Measurements from ENCODE around the gene CDH23. TPM values are rescaled to one million over a fixed set of nuclear protein-coding genes. Genes with fewer than 3 reads are reported as not detected.

CDH23 gene
- polyA plus RNA-seq, 3 donors, result 0.83 to 1.3 (median 0.96) TPM

DNA sequence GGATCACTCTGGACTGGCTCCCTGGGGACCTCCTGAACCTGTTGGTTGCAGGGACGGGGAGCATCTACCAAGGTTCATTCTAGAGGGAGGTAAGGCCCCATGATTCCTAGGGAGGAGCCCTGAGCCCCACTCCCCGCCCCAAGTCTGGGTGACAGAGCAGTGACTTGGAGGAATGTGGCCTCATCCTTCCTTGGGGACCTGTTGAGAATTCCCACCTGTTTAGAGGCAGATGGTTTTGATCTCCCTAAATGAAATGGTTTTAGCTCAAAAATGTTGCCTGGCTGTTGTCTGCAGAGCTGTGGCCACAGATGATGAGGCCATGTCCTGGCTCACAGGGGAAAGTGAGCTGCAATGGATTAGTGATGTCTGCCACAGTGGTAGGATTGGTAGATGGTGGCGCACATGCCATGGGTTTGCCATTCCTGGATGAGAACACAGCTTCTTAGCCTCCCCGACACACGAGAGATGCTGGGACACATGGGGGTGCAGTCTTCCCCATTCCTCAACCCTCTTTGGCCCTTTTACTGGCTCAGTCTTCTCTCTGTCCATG is 310.6 kb downstream of the CDH23 start:
- DNase-seq, result no peak

DNA sequence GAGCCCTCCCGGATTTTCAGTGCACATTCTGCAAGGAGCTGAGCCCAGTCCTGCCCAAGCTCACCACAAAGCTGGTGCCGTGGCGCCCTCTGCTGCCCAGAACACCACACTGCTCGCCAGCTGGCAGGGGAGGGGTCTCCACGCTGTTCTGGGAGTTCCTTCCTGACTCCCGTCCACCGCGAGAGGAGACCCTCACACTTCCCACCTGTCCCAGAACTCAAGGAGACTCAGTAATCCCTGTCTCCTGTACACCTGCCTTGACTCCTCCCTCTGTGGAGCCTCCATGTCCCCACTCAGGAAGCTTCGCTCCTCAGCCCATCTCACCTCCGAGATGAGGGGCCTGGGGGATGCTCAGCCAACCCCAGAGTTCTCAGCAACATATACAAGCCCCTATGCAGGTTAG is 311.6 kb downstream of the CDH23 start:
- DNase-seq, result no peak

DNA sequence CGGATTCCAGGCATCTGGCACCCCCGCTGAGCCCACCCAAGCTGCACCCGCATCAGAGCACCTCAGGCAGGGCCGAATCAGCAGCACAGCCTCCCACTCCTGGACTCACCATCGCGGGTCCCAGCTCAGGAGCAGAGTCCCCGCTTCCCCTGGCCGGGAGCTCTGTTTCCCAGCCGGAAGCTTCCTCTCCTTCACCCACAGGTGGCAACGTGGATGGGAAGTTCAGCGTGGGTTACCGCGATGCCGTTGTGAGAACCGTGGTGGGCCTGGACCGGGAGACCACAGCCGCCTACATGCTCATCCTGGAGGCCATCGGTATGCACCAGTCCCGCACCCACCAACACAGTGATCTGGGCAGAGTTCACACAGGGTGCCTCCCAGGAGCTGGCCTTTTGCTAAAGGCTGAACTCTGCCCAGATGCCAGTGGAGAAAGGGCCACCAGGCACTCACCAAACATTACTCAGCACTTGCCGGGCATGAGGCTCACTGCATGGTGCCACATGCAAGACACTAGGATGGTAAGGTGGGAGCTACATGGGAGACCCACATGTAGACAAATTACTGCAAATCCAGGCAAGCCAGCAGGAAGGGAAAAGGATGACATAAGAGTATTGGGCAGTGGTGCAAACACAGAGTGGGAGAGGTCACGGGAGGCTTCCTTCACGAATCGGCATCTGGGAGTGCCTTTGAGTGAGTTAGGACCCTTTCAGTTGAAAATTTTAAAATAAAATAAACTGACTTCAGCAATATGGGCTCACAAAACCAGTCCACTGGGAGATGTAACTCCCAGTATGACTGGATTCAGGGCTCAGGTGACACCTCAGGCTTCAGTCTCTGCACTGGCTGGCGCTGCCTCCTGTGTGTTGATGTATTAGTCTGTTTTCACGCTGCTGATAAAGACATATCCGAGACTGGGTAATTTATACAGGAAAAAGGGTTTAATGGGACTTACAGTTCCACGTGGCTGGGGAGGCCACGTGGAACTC is 312.5 kb downstream of the CDH23 start:
- DNase-seq, result no peak

DNA sequence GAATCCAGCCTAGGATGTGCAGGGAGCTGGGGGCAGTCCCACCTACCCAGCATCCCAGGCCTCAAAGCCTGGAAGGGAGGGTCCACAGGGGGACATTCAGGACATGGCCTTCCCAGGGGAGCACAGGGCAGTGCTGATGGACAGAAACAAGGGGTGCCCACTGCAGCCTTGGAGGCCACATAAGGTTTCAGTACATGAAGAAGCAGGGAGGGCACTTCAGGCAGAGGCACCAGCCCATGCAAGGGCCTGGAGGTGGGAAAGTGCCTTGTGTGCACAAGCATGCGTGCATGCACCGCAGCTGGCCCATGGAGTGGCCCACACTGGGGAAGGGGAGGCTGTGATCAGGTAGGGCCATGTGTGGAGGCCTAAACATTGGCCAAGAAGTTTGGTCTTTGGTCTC is 313.8 kb downstream of the CDH23 start:
- DNase-seq, result no peak

DNA sequence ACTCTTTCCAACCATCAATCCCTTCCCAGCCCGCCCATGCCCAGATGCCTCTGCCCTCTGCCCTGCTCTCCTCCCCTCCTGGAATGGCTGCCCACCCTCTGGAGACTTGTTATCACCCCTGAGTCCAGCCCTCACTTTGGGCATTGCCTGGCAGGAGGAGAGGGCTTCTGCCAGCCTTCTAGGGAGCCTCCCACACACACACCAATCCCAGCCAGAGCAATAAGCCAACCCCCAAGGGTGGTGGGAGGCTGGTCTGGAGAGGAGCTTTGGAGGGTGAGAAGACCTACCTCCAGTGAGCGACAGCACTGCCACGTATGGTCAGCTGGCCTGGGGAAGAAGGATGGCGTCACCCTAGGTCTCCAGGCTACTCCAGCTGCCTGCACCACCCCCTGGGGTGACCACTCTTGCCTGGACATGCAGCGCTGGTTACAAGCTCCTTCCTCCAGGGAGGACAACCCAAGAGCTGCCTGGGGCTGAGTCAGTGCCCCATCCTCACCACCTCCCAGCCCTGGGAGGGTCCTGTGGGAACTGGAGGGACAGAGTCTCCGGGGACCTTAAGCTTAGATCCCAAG is 314.4 kb downstream of the CDH23 start:
- no peak for DNase-seq

DNA sequence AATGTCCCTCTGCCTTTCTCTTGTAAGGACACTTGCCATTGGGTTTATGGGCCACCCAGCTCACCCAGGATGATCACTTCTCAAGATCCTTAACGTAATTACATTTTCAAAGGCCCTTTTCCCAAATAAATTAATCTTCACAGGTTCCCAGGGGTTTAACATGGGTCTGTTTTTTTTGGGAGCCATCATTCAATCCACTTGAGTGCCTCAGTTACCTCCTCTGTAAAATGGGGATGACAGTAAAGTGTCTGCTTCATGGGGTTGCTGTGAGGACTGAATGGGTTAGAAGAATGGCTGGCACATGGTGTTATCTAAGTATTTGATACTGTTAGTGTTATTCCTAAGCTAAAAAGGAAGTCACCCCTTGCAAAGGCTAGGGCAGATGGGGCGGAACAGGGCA is 315.4 kb downstream of the CDH23 start:
- DNase-seq, result no peak

DNA sequence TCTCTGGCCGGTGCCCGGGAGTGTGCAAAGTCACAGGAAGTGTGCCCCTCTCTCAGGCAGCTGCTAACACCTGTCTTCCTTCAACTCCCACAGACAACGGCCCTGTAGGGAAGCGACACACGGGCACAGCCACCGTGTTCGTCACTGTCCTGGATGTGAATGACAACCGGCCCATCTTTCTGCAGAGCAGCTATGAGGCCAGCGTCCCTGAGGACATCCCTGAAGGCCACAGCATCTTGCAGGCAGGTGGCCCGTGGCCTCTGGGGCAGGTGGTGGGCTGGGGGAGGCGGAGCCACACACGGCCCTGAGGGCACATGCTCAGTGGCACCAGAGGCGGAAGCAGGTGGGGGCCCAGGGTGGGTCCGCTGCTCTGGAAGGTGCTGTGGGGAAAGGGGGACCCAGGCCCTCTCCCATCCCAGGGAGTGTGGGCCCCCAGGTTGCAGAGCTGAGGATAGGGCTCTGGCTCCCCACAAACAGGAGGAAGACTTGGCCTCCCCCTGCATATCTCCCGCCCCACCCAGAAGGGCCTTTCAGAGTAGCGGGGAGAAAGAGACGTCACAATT is 315.9 kb downstream of the CDH23 start:
- DNase-seq, result no peak

DNA sequence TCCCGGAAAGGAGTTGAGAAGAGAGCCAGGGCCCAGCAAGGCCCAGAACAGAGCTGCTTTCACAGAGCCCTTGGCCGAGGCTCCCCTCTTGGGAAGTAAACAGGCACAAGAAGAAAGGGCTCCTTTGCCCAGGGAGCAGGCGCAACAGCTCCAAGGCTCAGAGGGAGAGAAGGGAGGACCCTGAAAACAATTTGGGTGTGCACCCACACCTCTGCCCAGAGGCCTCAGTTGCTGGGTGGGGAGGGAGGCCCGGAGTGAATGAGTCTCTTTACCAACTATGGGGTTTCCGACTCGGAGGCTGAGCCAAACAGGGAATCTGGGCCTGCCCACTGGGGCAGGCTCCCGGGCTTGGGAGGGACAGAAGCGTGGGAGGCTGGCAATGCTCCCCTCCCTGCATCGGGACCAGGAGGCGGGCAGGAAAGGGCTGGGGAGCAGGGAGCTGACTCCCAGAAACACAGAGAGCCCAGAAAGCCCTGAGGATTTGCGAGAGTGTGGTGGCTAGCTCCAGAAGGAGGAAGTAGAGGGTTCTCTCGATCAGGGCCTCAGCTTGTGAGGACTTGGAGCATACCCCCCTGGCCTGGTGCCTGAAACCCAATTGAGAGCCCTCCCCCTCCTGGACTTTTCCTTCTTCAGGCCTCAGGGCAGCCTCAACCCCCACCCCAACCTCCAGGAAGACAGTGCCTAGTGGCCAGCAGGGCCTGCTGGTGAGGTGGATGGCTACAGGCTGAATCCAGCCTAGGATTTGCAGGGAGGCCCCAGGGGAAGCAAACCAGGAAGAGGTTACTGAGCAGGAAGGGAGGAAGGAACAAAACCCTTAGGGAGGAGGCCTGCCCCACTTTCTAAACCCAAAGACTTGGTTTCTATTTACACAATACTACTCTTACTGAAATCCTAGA is 316.7 kb downstream of the CDH23 start:
- peak; percentile 35 for DNase-seq

DNA sequence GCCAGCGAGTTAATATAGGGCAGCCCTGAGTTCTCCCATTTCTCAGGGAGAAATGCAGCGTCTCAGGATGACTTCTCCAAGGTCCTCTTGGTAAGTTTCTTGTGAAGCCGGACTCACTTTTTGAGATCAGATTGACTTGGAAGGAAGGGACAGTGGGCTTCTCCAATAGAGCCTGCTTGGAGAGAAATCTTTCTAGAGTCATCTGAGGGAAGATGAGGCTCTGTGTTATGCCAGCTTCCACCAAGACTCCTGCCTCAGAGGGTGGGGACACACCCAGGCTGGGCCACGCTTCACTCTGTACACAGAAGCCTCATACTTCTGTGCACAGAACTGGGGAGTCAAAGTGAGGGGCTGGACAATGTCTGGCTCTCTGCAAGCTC is 317.3 kb downstream of the CDH23 start:
- no peak for DNase-seq

DNA sequence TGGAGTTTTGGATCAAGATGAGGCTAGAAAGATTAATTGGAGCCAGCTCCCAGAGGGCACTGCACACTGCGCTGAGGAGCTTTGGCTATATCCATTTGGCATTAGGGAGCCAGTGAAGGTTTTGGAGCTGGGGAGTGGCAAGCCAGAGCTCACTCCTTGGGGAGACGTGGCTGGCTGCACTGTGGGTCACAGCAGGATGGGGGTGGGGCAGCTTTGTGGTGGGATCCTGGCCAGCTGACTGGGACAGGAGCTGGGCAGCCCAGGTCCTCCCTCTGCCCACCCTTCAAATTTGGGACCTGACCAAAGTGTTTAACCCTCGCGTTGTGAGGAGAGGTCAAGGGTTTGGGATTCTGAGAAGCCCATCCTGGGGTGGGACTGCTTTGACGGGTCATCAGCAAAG is 317.9 kb downstream of the CDH23 start:
- DNase-seq, result no peak

DNA sequence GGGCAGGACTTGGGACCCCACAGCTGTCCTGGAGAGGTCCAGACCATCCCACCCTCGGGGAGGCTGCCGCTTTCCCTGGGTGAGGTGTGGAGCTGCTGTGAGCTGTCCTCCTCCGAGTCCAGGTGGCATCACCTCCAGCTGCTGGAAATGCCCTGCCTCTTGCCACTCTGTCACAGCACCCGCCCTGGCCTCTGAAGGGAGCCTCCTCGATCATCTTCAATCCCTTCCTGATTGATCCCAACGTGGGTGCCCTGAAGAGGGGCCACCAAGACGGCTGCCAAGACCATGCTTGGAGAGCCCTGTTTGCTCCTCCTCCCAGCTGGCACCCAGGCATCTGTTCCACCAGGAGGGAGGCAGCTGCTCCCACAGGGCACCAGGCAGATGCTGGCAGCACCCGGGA is 318.3 kb downstream of the CDH23 start:
- DNase-seq, result no peak

DNA sequence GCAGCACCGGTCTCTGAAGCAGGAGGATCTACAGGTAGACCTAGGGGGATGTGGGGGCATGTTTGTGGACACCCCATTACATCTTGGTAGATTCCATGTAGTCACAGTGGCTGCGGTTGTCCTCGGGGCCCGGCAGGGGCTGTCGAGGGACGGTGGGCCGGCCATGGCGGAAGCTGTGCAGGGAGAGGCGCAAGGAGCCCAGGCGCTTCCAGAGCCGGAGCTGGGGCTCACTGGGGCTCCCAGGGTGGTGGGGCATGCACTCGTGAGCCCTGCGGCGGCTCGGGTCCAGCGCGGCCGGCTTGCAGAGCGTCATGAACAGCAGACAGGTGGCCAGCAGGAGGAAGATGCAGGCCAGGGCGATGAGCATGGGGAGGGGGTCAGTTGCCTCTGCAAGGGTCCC is 319.1 kb downstream of the CDH23 start:
- no peak for DNase-seq

DNA sequence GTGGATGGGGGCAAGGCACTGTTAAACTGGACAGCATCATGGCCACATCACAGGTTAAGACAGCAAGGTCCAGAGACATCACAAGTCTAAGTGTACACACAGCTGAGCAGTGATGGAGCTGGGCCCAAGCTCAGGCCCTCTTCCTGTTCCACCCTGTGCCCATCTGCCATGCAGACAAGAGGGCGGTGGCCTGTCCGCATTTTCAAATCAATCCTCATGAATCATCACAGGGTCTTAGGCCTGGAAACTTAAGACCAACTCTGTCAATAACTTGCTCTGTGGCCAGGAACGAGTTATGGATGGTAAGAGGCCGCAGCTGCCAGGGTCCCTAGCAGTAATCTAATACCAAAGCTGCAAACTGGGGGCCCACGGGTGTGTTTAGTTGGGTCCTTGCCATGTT is 319.7 kb downstream of the CDH23 start:
- no peak for DNase-seq

DNA sequence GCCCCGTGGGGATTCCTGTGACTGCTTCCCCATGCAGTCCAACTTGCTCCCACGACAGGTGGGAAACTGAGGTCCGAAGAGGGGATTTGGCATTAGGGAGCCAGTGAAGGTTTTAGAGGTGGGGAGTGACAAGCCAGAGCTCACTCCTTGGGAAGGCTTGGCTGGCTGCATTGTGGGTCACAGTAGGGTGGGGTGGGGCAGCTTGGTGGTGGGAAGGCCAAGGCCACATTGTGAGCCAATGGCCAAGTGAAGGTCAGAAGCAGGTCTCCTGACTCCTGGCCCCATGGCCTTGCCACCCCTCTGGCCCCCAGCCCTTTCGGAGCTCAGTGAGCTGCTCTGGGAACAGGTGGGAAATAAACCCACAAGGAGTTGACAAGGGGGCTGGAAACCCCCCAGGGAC is 320.3 kb downstream of the CDH23 start:
- no peak for DNase-seq

DNA sequence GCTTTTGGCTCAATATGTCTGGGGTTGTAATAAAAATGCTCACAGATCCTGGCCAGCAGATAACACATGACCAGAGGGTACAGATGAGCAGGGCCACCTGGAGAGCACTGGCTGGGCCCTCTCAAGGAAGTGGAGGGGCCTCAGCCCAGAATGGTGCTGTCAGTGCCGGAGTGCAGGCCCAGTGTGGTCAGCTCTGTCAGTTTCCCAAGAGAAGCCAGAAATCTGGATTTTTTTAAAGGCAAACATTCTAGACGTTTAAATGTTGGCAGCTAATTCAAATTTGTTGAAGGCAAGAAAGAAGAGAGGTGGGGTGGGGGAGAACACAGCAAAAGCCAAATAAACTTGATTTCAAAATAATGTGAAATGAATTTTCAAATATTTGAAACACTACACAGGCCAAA is 320.8 kb downstream of the CDH23 start:
- DNase-seq, result peak; percentile 42

DNA sequence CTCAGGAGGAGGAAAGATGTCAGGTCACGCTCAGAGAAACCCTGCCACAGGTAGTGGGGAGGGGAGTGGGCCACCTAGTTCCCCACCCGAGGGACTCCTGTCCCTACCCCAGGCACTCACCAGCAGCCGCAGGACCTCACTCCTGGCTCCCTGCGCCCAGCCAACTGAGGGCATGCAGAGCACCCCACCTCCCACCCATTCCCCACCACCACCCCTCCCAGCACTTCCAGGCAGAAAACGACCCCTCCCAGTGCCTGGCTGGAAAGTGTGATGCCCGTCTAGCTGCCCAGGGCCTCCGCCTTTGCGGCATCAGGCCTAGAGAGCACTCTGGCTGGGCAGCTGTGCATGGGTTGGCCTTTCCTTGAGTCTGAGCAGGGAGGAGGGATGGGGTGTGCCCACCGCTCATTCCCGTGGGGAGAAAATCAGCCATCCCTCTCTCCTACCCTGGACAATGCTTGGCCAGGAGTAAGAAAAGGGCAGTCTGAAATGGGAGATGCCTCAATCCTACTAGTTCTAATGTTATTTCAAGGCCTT is 321.5 kb downstream of the CDH23 start:
- DNase-seq, result no peak

DNA sequence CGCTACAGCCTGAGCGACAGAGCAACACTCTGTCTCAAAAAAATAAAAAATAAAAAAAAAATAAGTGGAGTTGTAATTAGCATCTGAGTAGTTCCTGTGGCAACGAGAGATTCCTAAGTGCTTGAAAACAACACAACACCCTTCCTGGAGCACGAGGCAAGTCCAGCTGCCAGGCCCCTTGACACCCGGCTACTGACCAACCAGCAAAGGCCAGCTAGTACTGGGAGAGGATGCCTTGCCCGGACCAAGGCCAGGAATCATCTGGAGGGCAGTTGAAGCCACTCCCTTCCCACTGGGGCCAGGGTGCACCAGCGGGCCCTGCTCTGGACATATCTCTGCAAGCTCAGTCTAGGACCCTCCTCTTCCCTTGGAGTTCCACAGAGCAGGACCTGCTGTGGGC is 322.3 kb downstream of the CDH23 start:
- no peak for DNase-seq

DNA sequence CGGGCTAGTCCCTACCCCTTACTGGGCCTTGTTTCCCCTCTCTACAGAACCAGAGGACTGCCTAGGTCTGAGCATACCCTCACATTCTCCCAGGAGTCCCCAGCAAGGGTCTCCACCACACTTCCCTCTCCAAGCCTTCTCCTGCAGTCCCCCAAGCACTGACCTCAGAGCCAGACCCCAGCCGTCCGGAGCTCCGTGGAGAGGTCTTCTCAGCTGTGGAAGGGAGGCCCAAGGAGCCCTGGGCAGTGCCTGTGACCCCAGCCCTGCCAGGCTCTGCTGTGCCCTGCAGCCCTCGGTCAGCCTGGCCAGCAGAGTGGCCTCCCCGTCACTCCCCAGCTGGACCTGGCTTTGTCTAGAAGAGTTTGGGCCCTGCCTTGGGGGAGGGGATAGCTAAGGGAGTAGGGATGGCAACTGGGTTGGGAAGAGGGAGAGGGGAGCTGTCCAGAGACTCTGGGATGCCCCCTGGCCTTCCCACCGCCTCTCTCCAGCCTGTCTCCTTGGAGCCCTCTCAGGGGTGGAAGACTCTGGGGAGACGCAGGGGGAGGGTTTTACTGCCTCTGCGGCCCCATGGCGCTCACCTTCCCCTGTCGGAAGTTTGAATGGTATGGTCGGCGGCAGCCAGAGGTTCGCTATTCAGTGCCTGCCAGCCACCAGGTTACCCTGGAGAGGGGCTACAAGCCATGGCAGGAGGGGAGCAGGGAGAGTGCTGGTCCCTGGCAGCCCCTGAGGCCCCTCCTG is 322.9 kb downstream of the CDH23 start, which contains the start of gene C10orf105:
Gene C10orf105, minus strand, starts transcription at position 315 of the 738 bp plus-strand sequence. CDS start 3,441 bp downstream, outside the sequence.
- DNase-seq, result peak; percentile 24

DNA sequence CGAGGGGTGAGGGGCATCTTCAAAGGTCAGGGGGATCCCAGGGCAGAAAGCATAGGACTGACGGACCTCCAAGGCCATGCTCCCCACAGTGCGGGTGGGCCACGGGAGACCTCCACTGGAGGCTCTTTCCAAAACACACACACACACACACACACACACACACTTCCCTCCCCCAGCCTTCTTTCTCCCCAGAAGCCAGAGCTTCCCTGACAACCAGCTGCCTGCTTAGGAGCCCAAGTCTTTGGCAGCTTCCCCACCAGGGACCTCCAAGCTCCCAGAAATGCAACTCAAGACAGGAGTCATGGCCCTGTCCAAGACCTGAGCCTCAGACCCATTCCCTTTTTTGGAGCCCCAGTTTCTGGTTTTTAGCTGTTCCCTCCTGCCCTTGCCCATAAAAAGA is 323.6 kb downstream of the CDH23 start:
- DNase-seq, result peak; percentile 14

DNA sequence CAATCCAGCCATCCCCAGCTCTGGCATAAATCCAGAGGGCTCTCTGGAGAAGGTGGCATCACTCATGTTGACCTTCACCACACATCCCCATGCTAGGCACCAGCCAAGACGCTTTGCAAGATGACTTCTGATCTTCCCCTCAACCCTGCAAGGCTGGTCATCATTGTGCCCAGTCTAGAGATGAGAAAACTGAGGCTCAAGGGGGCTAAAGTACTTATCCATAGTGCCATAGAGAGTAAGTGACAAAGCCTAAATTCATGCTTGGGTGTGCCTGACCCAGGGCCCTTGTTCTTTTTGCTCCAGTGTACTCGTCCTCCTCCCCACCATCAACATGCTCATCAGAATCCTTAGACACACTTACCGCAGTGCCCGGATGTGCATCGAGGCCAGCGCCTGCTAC is 324.6 kb downstream of the CDH23 start:
- no peak for DNase-seq

DNA sequence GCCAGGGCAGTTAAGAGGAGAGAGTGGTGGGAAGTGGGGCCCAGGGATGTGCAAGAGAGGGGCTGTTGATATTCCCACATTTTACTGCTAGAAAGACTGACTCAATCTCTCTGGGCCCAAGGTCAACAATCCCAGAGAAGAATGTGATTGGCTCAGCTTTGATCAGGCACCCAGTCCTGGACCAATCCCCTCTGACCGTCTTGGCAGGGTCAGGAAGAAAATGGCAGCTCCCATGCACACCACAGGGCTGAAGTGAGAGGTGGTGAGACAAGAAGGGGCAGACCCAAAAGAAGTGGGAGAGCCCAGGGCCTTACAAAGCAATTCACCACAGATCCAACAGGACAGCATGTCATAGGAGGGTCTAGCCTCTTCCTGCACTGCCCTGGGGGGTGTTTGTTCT is 326.1 kb downstream of the CDH23 start:
- no peak for DNase-seq
